CD14-positive monocyte (primary cell): ENCODE data around the gene ATP8A1. TPM values are rescaled to one million over a fixed set of nuclear protein-coding genes. Genes with fewer than 3 reads are reported as not detected.

Experiments used
- DNase-seq, 3 donors: peaks; one replicate each; pipeline ENCODE4 v3.0.0-alpha.2; 2011 to 2022
- H2AFZ ChIP-seq: 2 replicates; pipeline ENCODE4 v1.6.0; 2012; ENCODE audit warnings: mild to moderate bottlenecking, low read depth, low read length, inconsistent platforms; ENCODE audit not compliant: insufficient read depth, poor library complexity, severe bottlenecking
- H3K27ac ChIP-seq, 2 donors: 1 replicate in 1 of 2; 2 replicates in 1 of 2; pipeline ENCODE4 v1.5.1; 2012 to 2013; ENCODE audit warnings: low read length in 2 of 2, control low read depth in 1 of 2, inconsistent platforms in 1 of 2, low read depth in 1 of 2, mild to moderate bottlenecking in 1 of 2
- H3K27me3 ChIP-seq, 2 donors: one replicate each; pipeline versions ENCODE4 v1.6.0 to v1.6.1; 2011 to 2013; ENCODE audit warnings: low read length in 2 of 2; ENCODE audit not compliant: control insufficient read depth in 2 of 2, insufficient read depth in 2 of 2
- H3K36me3 ChIP-seq, 2 donors: replicated peaks in 1 of 2; 1 replicate in 1 of 2; 2 replicates in 1 of 2; pipeline versions ENCODE4 v1.5.1 to v1.6.1; 2012 to 2013; ENCODE audit warnings: low read length in 2 of 2, control low read depth in 1 of 2, inconsistent platforms in 1 of 2, mild to moderate bottlenecking in 1 of 2; ENCODE audit not compliant: insufficient read depth in 2 of 2, control insufficient read depth in 1 of 2
- H3K4me1 ChIP-seq, 2 donors: 1 replicate in 1 of 2; 2 replicates in 1 of 2; pipeline versions ENCODE4 v1.5.1 to v1.6.1; 2012 to 2013; ENCODE audit warnings: low read length in 2 of 2, control low read depth in 1 of 2, inconsistent platforms in 1 of 2, mild to moderate bottlenecking in 1 of 2, moderate library complexity in 1 of 2; ENCODE audit not compliant: insufficient read depth in 2 of 2, control insufficient read depth in 1 of 2
- H3K4me2 ChIP-seq: replicated peaks from 2 replicates; pipeline ENCODE3; 2012; ENCODE audit warnings: low read length, moderate library complexity, mild to moderate bottlenecking; ENCODE audit not compliant: poor library complexity, severe bottlenecking; ENCODE audit errors: extremely low read depth
- H3K4me3 ChIP-seq, 3 experiments: fragments of 200-600 bp in 1 of 3; sonication (generic) in 1 of 3; replicated peaks in 1 of 3; 1 replicate in 2 of 3; 2 replicates in 1 of 3; pipeline ENCODE4 v1.5.1; 2011 to 2013; ENCODE audit warnings: low read length in 3 of 3, mild to moderate bottlenecking in 3 of 3, control low read depth in 2 of 3, low read depth in 2 of 3, inconsistent platforms in 1 of 3, moderate library complexity in 1 of 3
- H3K79me2 ChIP-seq: 2 replicates; pipeline ENCODE4 v1.6.0; 2012; ENCODE audit warnings: mild to moderate bottlenecking, control low read depth, inconsistent platforms, low read length, moderate library complexity; ENCODE audit not compliant: insufficient read depth
- H3K9ac ChIP-seq: 2 replicates; pipeline ENCODE4 v1.6.0; 2017; ENCODE audit warnings: low read length, mild to moderate bottlenecking; ENCODE audit not compliant: insufficient read depth, poor library complexity, severe bottlenecking
- H3K9me3 ChIP-seq, 2 donors: replicated peaks in 1 of 2; 1 replicate in 1 of 2; 2 replicates in 1 of 2; pipeline versions ENCODE4 v1.5.1 to v1.6.1; 2012 to 2013; ENCODE audit warnings: low read length in 2 of 2, control low read depth in 1 of 2; ENCODE audit not compliant: control insufficient read depth in 1 of 2, insufficient read depth in 1 of 2
- H4K20me1 ChIP-seq: 2 replicates; pipeline ENCODE4 v1.6.0; 2012; ENCODE audit warnings: mild to moderate bottlenecking, low read length, control low read depth, moderate library complexity; ENCODE audit not compliant: insufficient read depth
- H3K27ac Mint-ChIP-seq, 7 donors: one replicate each; pipeline ENCODE4 v1.8.0; 2020; ENCODE audit warnings: mild to moderate bottlenecking in 7 of 7, mixed read lengths in 7 of 7, moderate library complexity in 6 of 7, inconsistent platforms in 2 of 7
- H3K27me3 Mint-ChIP-seq, 3 donors: one replicate each; pipeline ENCODE4 v1.8.0; 2021 to 2022; ENCODE audit warnings: low read depth in 3 of 3, mild to moderate bottlenecking in 3 of 3, mixed read lengths in 3 of 3, moderate library complexity in 3 of 3, inconsistent platforms in 1 of 3
- H3K36me3 Mint-ChIP-seq, 2 donors: one replicate each; pipeline ENCODE4 v1.8.0; 2020; ENCODE audit warnings: mixed read lengths in 2 of 2, inconsistent platforms in 1 of 2, mild to moderate bottlenecking in 1 of 2
- H3K4me1 Mint-ChIP-seq: one replicate; pipeline ENCODE4 v1.8.0; 2020; ENCODE audit warnings: mild to moderate bottlenecking, mixed read lengths
- H3K4me3 Mint-ChIP-seq, 2 donors: one replicate each; pipeline ENCODE4 v1.8.0; 2020; ENCODE audit warnings: mild to moderate bottlenecking in 2 of 2, mixed read lengths in 2 of 2, moderate library complexity in 1 of 2
- H3K9me3 Mint-ChIP-seq, 7 donors: one replicate each; pipeline ENCODE4 v1.8.0; 2020 to 2022; ENCODE audit warnings: mixed read lengths in 7 of 7, mild to moderate bottlenecking in 6 of 7, moderate library complexity in 6 of 7, inconsistent platforms in 2 of 7
- CTCF ChIP-seq: fragments of 200-600 bp; IDR thresholded peaks from one replicate; pipeline ENCODE4 v1.8.0; 2022; ENCODE audit warnings: antibody characterized with exemption, mild to moderate bottlenecking
- WGBS: methylation state at CpG from one replicate; pipeline ENCODE4 v1.1.5; 2013; ENCODE audit warnings: missing lambda C conversion rate; ENCODE audit not compliant: insufficient coverage; 5-methylcytosine and 5-hydroxymethylcytosine counted together
- intact Hi-C, 2 donors: fragments of 100-400 bp; cut with micrococcal nuclease; formaldehyde crosslinking; loops; one replicate each; pipeline versions ENCODE4 v1.15.0 to v1.15.1; 2023
- polyA plus RNA-seq, 3 donors: library from polyadenylated mRNA; depleted of rRNA in 1 of 3; unstranded in 2 of 3; stranded (reverse) in 1 of 3; fragments of 300-500 nt in 2 of 3; fragments of >200 nt in 1 of 3; fragmentation: Illumina TruSeq in 2 of 3; gene quantifications; 1 replicate in 2 of 3; 2 replicates in 1 of 3; pipeline ENCODE4 v1.2.3, GENCODE V29; 2012 to 2021

ATP8A1 gene
- polyA plus RNA-seq, 3 donors: 2.2 to 10.8 (median 3.2) TPM

GRCh38 chr4:42637867-42638266 lies 19.0 kb downstream of the ATP8A1 start:
- H3K4me1 ChIP-seq: peaks cover 0 to 5% of the 10 kb centered on the region in 2 donors
- Mint-ChIP-seq H3K9me3 (no peaks in the 10 kb centered on the region), H3K36me3 (no peaks in the 10 kb centered on the region), H3K4me3 (no peak overlapping the region), H3K27ac (no peak overlapping the region), H3K27me3 (peaks cover 0 to 2% (median 0%) of the 10 kb centered on the region in 3 donors), H3K4me1 (peaks cover 51% of the 10 kb centered on the region)
- H4K20me1 ChIP-seq: peaks cover 19% of the 10 kb centered on the region
- intact Hi-C loops: no loop called here
- no peak overlapping the region for H3K4me3 ChIP-seq
- DNase-seq: peak in 1 of 3 donors; percentile 30
- H3K79me2 ChIP-seq: peaks cover 9% of the 10 kb centered on the region
- no peaks in the 10 kb centered on the region for H3K27me3 ChIP-seq
- no peak for TF ChIP-seq CTCF
- H2AFZ ChIP-seq: no peak overlapping the region
- no peak overlapping the region for H3K4me2 ChIP-seq
- H3K36me3 ChIP-seq: no peaks in the 10 kb centered on the region
- H3K27ac ChIP-seq: no peak overlapping the region
- no peak overlapping the region for H3K9ac ChIP-seq
- H3K9me3 ChIP-seq: no peaks in the 10 kb centered on the region

- no peaks in the 10 kb centered on the region for H3K9me3 ChIP-seq
- no peak for DNase-seq
- Mint-ChIP-seq H3K27me3 (peaks cover 0 to 2% (median 0%) of the 10 kb centered on the region in 3 donors), H3K9me3 (no peaks in the 10 kb centered on the region), H3K36me3 (no peaks in the 10 kb centered on the region), H3K4me3 (no peak overlapping the region), H3K4me1 (peaks cover 48% of the 10 kb centered on the region), H3K27ac (no peak overlapping the region)
- peaks cover 0 to 5% of the 10 kb centered on the region in 2 donors for H3K4me1 ChIP-seq
- no peaks in the 10 kb centered on the region for H3K36me3 ChIP-seq
- no peaks in the 10 kb centered on the region for H3K27me3 ChIP-seq
- H3K4me2 ChIP-seq: no peak overlapping the region
- intact Hi-C loops: no loop called here
- TF ChIP-seq CTCF: no peak
- 37% methylated on average over 3 of the region's 3 CpGs for WGBS
- H3K27ac ChIP-seq: no peak overlapping the region
- peaks cover 12% of the 10 kb centered on the region for H4K20me1 ChIP-seq
- H2AFZ ChIP-seq: no peak overlapping the region
- H3K9ac ChIP-seq: no peak overlapping the region
- H3K4me3 ChIP-seq: no peak overlapping the region
- H3K79me2 ChIP-seq: peaks cover 7% of the 10 kb centered on the region
These were observed 19.8 kb downstream of the ATP8A1 start for GRCh38 chr4:42637104-42637503.
